Kidney glomerular epithelial cell (primary cell): ENCODE results near the gene MXD3.

Experiments used
- DNase-seq: peaks from one replicate; lab custom pipeline; 2025; lab: John Stamatoyannopoulos, UW

Gene MXD3

DNA sequence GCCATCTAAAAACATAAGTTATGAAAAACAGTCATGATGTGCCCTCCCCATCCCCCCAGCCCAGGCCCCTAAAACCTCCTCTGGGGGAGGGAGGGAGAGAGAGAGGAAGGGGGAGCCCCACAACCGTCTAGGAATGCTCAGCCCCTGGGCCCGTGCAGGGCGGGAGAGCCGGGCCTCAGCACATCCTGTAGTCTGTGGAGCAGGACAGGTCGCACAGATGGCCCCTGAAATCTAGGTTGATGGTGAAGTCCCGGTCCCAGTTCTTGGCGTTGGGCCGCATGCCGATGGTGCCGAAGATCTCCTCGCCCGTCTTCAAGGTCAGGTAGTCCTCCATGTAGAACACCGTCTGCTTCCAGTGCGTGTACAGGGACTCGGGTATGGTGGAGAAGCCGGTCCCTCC, 46.3 kb downstream of the MXD3 start:
- DNase-seq = no peak

DNA sequence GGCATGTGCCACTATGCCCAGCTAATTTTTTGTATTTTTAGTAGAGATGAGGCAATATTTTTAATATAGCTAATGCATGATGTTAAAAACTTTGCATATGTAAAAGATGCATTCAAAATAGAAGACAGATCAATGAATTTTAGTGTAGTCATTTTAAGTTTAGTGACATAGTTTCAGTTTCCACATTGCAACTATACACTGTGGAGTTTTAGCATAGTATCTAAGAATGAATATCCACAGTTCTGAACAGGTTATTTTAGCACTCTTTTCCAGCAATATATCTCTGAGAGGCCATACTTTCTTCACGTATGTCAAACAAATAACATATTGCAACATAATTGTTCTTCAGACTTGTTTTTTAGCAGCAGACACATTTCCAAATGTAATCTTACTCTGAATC, 47.5 kb downstream of the MXD3 start:
- DNase-seq = no peak

DNA sequence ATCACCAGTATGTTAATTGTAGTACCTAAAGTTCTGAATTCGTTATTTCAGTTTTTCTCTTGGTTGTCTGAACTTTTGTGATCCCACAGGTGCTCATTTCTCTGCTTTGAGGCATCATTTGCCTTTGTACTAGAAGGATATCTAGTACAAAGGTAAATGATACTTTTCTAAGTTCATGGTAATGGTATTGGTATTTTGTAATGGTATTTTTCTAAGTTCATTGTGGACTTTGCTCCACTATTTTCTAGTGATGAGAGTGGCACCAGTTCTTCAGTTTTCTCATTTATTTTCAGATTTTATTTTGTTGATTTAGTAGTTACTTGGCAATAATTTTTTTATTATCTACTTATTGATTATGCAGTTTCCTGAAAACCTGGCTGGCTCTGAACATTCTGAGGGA, 50.2 kb downstream of the MXD3 start:
- DNase-seq = no peak

DNA sequence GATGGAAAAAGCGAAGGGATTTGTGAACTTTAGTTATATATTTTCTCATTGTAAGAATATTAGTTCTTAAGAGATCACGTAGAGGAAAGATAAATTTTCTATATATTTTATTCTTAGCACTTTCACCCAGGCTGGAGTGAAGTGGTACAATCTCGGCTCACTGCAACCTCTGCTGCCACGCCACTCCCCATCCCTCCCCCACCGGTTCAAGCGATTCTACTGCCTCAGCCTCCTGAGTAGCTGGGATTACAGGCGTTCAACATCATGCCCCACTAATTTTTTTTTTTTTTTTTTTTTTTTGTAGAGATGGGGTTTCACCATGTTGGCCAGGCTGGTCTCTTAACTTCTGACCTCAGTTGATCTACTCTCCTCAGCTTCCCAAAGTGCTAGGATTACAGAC, 50.7 kb downstream of the MXD3 start:
- no peak for DNase-seq

DNA sequence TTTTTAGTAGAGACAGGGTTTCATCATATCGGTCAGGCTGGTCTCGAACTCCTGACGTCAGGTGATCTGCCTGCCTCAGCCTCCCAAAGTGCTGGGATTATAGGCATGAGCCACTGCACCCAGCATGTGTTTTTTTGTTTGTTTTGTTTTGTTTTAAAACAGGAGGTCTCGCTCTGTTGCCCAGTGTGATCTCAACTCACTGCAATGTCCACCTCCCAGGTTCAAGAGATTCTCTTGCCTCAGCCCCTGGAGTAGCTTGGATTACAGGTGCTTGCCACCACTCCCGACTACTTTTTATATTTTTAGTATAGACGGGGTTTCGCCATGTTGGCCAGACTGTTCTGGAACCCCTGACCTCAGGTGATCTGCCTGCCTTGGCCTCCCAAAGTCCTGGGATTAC, 53.0 kb downstream of the MXD3 start:
- peak; percentile 7 for DNase-seq
